Measurements from ENCODE around the gene MYH9.

GRCh38 chr22:36294293-36294620, 93.5 kb downstream of the MYH9 start:
- TF ChIP-seq CTCF (conservative IDR thresholded peaks at IDR 0.05; ENCODE audit: low read length) (no peak), EZH2phosphoT487 (IDR thresholded peaks at IDR 0.05; ENCODE audit: borderline replicate concordance, low read depth, low read length) (no peak)
